ENCODE data around the gene MAST2.
"Not testable (repeated sequence)": the region's sequence is repeated elsewhere in the genome, so short reads cannot be mapped to it uniquely, and the experiment has no call there.

The MAST2 gene

GRCh38 chr1:45857755-45858492, 54.5 kb downstream of the MAST2 start:
- DNase-seq (ENCODE audit: low spot score): not testable (repeated sequence)

GRCh38 chr1:45859221-45859620, 55.8 kb downstream of the MAST2 start:
- DNase-seq (ENCODE audit: low spot score): no peak

GRCh38 chr1:45862008-45862407, 58.6 kb downstream of the MAST2 start:
- DNase-seq (ENCODE audit: low spot score): no peak

- no peak for DNase-seq (ENCODE audit: low spot score)
Measured at GRCh38 chr1:45863218-45863617, 59.8 kb downstream of the MAST2 start.

GRCh38 chr1:45864167-45865106, 61.0 kb downstream of the MAST2 start:
- DNase-seq (ENCODE audit: low spot score): no peak

GRCh38 chr1:45867697-45868348, 64.4 kb downstream of the MAST2 start:
- no peak for DNase-seq (ENCODE audit: low spot score)

- DNase-seq (ENCODE audit: low spot score): no peak
Measured at GRCh38 chr1:45868861-45869260, 65.4 kb downstream of the MAST2 start.

- DNase-seq (ENCODE audit: low spot score): no peak
Measured at GRCh38 chr1:45870500-45870899, 67.1 kb downstream of the MAST2 start.

GRCh38 chr1:45872173-45872801, 68.9 kb downstream of the MAST2 start:
- peak; percentile 92 for DNase-seq (ENCODE audit: low spot score)

- no peak for DNase-seq (ENCODE audit: low spot score)
Measured at GRCh38 chr1:45876000-45876617, 72.7 kb downstream of the MAST2 start.

GRCh38 chr1:45877264-45877663, 73.9 kb downstream of the MAST2 start:
- no peak for DNase-seq (ENCODE audit: low spot score)

- no peak for DNase-seq (ENCODE audit: low spot score)
Measured at GRCh38 chr1:45879885-45880598, 76.6 kb downstream of the MAST2 start.

- DNase-seq (ENCODE audit: low spot score): no peak
Measured at GRCh38 chr1:45880930-45881329, 77.5 kb downstream of the MAST2 start.

GRCh38 chr1:45883658-45884057, 80.2 kb downstream of the MAST2 start:
- no peak for DNase-seq (ENCODE audit: low spot score)

- DNase-seq (ENCODE audit: low spot score): peak; percentile 22
Measured at GRCh38 chr1:45884700-45885099, 81.3 kb downstream of the MAST2 start.

- no peak for DNase-seq (ENCODE audit: low spot score)
Measured at GRCh38 chr1:45886229-45886628, 82.8 kb downstream of the MAST2 start.

GRCh38 chr1:45887156-45887842, 83.9 kb downstream of the MAST2 start:
- DNase-seq (ENCODE audit: low spot score): no peak

GRCh38 chr1:45890078-45890477, 86.7 kb downstream of the MAST2 start:
- DNase-seq (ENCODE audit: low spot score): no peak

GRCh38 chr1:45891087-45891486, 87.7 kb downstream of the MAST2 start:
- DNase-seq (ENCODE audit: low spot score): no peak

GRCh38 chr1:45892068-45892785, 88.8 kb downstream of the MAST2 start:
- peak; percentile 86 for DNase-seq (ENCODE audit: low spot score)

Data from SW480 (cell line).